ENCODE results near the gene DCAF11. TPM values are rescaled to one million over a fixed set of nuclear protein-coding genes. Genes with fewer than 3 reads are reported as not detected.

The DCAF11 gene
- total and polyA plus RNA-seq, 2 of the 13 experiments (the other 11 are each of a cell fraction or from before 2014, with no cell fraction given), result 150 to 257 TPM

DNA sequence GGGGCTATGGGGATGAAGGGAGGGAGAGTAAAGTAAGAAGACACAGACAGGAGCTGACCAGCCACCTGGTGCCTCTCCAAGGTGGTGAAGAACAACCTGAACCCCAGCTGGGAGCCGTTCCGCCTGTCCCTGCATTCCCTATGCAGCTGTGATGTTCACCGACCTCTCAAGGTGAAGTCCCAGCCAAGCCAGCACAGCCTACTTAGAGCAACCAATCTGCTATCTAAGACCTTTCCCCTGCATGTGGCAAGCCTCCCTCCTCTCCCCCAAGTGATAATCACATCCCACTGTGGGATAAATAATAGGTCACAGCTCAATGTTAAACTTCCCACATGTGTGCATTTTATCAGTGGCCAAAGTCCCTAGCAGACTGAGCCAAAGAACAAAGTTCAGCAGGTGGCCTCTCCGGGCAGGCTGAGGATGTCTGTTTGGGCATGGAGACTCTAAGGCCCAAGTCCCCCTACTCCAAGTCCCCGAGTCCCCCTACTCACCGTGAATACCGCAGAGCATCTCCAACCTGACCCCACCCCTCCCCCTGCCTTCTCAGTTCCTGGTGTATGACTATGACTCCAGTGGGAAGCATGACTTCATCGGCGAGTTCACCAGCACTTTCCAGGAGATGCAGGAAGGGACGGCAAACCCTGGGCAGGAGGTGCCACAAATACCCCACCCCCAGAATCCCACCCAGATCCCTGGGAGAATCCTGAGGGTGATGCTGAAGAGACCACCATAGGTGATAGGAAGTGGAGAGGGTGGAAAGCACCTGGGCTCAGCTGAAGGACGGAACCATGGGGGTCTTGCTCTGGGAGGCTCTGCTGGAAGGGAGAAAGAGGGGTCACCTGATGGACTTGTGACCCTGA, 39.7 kb upstream of the DCAF11 start (continued):
- TF ChIP-seq, protein P1, sequence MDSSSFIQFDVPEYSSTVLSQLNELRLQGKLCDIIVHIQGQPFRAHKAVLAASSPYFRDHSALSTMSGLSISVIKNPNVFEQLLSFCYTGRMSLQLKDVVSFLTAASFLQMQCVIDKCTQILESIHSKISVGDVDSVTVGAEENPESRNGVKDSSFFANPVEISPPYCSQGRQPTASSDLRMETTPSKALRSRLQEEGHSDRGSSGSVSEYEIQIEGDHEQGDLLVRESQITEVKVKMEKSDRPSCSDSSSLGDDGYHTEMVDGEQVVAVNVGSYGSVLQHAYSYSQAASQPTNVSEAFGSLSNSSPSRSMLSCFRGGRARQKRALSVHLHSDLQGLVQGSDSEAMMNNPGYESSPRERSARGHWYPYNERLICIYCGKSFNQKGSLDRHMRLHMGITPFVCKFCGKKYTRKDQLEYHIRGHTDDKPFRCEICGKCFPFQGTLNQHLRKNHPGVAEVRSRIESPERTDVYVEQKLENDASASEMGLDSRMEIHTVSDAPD (CRISPR knock-in tag; IDR thresholded peaks at IDR 0.05), result peak; percentile 82; the same call in 1 of the 2 replicates
- TF ChIP-seq PITX1 (CRISPR knock-in tag; IDR thresholded peaks at IDR 0.05) (peak; percentile 62; the same call in 1 of the 2 replicates), ZNF20 (CRISPR knock-in tag; IDR thresholded peaks at IDR 0.05) (no peak), ZNF547 (CRISPR knock-in tag; IDR thresholded peaks at IDR 0.05) (peak; percentile 42; the same call in 1 of the 2 replicates), FOXJ3 (CRISPR knock-in tag; IDR thresholded peaks at IDR 0.05; ENCODE audit: borderline replicate concordance) (no peak), SALL1 (CRISPR knock-in tag; IDR thresholded peaks at IDR 0.05) (peak; percentile 67), MIER2 (CRISPR knock-in tag; IDR thresholded peaks at IDR 0.05) (no peak), ZNF343 (CRISPR knock-in tag; IDR thresholded peaks at IDR 0.05) (0 out of 2 replicates have a peak, but pooled peaks have one; percentile 27), ZNF543 (CRISPR knock-in tag; IDR thresholded peaks at IDR 0.05) (0 out of 2 replicates have a peak, but pooled peaks have one; percentile 44), CENPT (CRISPR knock-in tag; IDR thresholded peaks at IDR 0.05; ENCODE audit: low read depth) (no peak), REPIN1 (CRISPR knock-in tag; IDR thresholded peaks at IDR 0.05; ENCODE audit: borderline replicate concordance, low read depth) (0 out of 2 replicates have a peak, but pooled peaks have one; percentile 27), MBNL3 (CRISPR knock-in tag; conservative IDR thresholded peaks at IDR 0.05) (no peak)
- TF ChIP-seq, protein P2, sequence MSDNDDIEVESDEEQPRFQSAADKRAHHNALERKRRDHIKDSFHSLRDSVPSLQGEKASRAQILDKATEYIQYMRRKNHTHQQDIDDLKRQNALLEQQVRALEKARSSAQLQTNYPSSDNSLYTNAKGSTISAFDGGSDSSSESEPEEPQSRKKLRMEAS (IDR thresholded peaks at IDR 0.05), result peak; percentile 54; the same call in 1 of the 2 replicates
- TF ChIP-seq, protein P3, sequence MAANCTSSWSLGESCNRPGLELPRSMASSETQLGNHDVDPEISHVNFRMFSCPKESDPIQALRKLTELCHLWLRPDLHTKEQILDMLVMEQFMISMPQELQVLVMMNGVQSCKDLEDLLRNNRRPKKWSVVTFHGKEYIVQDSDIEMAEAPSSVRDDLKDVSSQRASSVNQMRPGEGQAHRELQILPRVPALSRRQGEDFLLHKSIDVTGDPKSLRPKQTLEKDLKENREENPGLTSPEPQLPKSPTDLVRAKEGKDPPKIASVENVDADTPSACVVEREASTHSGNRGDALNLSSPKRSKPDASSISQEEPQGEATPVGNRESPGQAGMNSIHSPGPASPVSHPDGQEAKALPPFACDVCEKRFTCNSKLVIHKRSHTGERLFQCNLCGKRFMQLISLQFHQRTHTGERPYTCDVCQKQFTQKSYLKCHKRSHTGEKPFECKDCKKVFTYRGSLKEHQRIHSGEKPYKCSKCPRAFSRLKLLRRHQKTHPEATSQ (CRISPR knock-in tag; IDR thresholded peaks at IDR 0.05; ENCODE audit: borderline replicate concordance), result no peak
- TF ChIP-seq, protein P4, sequence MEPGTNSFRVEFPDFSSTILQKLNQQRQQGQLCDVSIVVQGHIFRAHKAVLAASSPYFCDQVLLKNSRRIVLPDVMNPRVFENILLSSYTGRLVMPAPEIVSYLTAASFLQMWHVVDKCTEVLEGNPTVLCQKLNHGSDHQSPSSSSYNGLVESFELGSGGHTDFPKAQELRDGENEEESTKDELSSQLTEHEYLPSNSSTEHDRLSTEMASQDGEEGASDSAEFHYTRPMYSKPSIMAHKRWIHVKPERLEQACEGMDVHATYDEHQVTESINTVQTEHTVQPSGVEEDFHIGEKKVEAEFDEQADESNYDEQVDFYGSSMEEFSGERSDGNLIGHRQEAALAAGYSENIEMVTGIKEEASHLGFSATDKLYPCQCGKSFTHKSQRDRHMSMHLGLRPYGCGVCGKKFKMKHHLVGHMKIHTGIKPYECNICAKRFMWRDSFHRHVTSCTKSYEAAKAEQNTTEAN (CRISPR knock-in tag; conservative IDR thresholded peaks at IDR 0.05), result no peak
- TF ChIP-seq, protein P5, sequence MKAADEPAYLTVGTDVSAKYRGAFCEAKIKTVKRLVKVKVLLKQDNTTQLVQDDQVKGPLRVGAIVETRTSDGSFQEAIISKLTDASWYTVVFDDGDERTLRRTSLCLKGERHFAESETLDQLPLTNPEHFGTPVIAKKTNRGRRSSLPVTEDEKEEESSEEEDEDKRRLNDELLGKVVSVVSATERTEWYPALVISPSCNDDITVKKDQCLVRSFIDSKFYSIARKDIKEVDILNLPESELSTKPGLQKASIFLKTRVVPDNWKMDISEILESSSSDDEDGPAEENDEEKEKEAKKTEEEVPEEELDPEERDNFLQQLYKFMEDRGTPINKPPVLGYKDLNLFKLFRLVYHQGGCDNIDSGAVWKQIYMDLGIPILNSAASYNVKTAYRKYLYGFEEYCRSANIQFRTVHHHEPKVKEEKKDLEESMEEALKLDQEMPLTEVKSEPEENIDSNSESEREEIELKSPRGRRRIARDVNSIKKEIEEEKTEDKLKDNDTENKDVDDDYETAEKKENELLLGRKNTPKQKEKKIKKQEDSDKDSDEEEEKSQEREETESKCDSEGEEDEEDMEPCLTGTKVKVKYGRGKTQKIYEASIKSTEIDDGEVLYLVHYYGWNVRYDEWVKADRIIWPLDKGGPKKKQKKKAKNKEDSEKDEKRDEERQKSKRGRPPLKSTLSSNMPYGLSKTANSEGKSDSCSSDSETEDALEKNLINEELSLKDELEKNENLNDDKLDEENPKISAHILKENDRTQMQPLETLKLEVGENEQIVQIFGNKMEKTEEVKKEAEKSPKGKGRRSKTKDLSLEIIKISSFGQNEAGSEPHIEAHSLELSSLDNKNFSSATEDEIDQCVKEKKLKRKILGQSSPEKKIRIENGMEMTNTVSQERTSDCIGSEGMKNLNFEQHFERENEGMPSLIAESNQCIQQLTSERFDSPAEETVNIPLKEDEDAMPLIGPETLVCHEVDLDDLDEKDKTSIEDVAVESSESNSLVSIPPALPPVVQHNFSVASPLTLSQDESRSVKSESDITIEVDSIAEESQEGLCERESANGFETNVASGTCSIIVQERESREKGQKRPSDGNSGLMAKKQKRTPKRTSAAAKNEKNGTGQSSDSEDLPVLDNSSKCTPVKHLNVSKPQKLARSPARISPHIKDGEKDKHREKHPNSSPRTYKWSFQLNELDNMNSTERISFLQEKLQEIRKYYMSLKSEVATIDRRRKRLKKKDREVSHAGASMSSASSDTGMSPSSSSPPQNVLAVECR (CRISPR knock-in tag; IDR thresholded peaks at IDR 0.05; ENCODE audit: borderline replicate concordance), result peak; percentile 36; the same call in 1 of the 2 replicates
